ENCODE data around the gene SMC3.

- no peak for TF ChIP-seq CTCF (IDR thresholded peaks at IDR 0.05)
- TF ChIP-seq POLR2AphosphoS5 (IDR thresholded peaks at IDR 0.05), result no peak
- no peak for TF ChIP-seq POLR2A (IDR thresholded peaks at IDR 0.05)
Observed at GRCh38 chr10:110612629-110613028, 45.1 kb downstream of the SMC3 start.
